OCI-LY1 (cell line): ENCODE measurements around the gene ACHE.

ENCODE experiments used
- EZH2 ChIP-seq: fragments of 200-600 bp; sonication (generic), shearing (Covaris generic); IDR thresholded peaks from 2 replicates; pipeline ENCODE4 v1.8.0; 2017; ENCODE audit warnings: borderline replicate concordance, mixed run types, mild to moderate bottlenecking, antibody characterized with exemption, low read length, moderate library complexity, mixed read lengths
- TF ChIP-seq, protein P1 (sequence below): fragments of 200-600 bp; sonication (generic), shearing (Covaris generic); IDR thresholded peaks from 2 replicates; pipeline ENCODE4 v1.5.1; 2017; ENCODE audit warnings: mild to moderate bottlenecking, antibody characterized with exemption, low read length, moderate library complexity, mixed read lengths

DNA sequence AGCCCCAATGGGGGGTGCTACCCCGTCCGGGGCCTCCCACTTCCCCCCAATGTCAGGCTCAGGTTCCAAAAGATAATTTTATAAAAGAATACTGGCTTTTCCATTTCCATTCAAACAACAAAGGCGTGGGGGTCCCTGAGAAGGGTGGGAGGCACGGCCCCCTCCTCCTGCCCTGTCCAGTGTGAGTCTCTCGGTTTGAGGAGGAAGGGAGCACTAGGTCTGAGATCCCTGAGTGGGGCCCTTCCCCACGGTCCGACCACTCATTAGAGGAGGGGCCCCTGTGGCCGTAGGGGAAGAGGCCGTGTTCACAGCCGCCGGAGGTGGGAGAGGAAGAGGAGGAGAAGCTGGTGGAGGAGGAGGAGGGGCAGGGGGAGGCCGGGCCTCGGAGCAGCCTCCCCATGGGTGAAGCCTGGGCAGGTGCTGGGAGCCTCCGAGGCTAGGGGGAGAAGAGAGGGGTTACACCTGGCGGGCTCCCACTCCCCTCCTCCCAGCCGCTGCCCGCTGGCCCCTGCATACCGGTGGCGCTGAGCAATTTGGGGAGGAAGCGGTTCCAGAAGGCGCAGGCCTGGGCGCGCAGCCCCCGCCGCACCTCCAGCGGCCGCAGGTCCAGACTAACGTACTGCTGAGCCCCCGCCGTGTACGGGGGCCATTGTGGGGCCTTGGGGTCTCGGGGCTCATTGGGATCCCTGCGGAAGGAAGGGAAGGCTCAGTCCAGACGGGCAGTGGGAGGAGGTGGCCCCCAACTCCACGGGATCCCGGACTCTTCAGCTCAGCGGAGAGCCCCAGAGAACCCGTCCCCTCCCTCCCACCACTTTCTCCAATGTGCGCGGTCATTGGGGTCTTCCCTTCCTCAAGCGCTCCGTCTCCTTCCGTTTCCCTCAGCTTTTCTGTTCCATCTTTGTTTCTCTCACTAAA lies 4.8 kb downstream of the ACHE start:
- TF ChIP-seq, protein P1, sequence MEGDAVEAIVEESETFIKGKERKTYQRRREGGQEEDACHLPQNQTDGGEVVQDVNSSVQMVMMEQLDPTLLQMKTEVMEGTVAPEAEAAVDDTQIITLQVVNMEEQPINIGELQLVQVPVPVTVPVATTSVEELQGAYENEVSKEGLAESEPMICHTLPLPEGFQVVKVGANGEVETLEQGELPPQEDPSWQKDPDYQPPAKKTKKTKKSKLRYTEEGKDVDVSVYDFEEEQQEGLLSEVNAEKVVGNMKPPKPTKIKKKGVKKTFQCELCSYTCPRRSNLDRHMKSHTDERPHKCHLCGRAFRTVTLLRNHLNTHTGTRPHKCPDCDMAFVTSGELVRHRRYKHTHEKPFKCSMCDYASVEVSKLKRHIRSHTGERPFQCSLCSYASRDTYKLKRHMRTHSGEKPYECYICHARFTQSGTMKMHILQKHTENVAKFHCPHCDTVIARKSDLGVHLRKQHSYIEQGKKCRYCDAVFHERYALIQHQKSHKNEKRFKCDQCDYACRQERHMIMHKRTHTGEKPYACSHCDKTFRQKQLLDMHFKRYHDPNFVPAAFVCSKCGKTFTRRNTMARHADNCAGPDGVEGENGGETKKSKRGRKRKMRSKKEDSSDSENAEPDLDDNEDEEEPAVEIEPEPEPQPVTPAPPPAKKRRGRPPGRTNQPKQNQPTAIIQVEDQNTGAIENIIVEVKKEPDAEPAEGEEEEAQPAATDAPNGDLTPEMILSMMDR, result no peak
- no peak for TF ChIP-seq EZH2
